ENCODE measurements around the gene OR8D4.

- no peak for TF ChIP-seq GATA2 (IDR thresholded peaks at IDR 0.05; ENCODE audit: low read depth, low read length)
- TF ChIP-seq GATA3 (IDR thresholded peaks at IDR 0.05; ENCODE audit: low read depth, low read length): no peak
Observed at GRCh38 chr11:123880912-123881311, 21.1 kb upstream of the OR8D4 start.

Data from SH-SY5Y (cell line).